CD4-positive, alpha-beta T cell treated with Interleukin-15 for 1 hour (primary cell): Measurements from ENCODE around the gene NOPCHAP1.
"Not testable (repeated sequence)": the region's sequence is repeated elsewhere in the genome, so short reads cannot be mapped to it uniquely, and the experiment has no call there.

Experiments
- DNase-seq: peaks from one replicate; pipeline ENCODE4 v3.0.0-alpha.2; 2020

Gene NOPCHAP1

GRCh38 chr12:104986022-104986941 lies at the start of gene NOPCHAP1:
NOPCHAP1 (plus strand) TSS chr12:104986316; CDS start chr12:104986353, 37 bp downstream.
- DNase-seq, result peak; percentile 74

DNA sequence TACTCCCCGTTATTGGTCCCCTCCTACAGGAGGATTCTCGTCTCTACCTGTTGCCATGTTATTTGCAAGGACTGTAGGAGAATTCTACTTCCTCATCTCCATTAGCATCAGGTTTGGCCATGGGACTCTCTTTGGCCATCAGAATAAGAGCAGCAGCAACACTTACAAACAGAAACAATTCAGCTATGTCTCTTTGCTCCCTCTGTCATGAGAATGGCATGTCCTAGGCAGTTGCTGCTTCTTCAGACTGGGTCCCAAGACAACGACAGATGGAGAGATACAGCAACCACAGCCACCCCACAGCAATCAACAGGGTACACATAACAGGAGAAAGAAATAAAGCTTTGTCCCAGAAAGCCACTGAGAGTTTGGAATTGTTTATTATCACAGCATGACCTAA lies 47.7 kb upstream of the NOPCHAP1 start:
- no peak for DNase-seq

- no peak for DNase-seq
These were observed 47.0 kb upstream of the NOPCHAP1 start for GRCh38 chr12:104939089-104939488.

- DNase-seq, result no peak
These were observed 44.7 kb upstream of the NOPCHAP1 start for GRCh38 chr12:104941454-104941853.

DNA sequence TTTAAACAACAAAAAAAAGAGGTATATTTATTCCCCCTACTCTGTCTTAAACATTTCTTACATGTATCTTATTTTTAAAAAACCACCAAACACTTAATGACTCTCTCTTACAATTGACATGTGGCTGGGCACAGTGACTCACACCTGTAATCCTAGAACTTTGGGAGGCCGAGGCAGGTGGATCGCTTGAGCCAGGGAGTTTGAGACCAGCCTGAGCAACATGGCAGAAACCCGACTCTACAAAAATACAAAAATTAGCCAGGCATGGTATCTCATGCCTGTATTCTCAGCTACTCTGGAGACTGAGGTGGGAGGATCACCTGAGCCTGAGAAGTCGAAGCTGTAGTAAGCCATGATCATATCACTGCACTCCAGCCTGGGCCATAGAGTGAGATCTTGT lies 44.0 kb upstream of the NOPCHAP1 start:
- DNase-seq, result no peak

GRCh38 chr12:104943401-104943800 lies 42.7 kb upstream of the NOPCHAP1 start:
- not testable (repeated sequence) for DNase-seq

DNA sequence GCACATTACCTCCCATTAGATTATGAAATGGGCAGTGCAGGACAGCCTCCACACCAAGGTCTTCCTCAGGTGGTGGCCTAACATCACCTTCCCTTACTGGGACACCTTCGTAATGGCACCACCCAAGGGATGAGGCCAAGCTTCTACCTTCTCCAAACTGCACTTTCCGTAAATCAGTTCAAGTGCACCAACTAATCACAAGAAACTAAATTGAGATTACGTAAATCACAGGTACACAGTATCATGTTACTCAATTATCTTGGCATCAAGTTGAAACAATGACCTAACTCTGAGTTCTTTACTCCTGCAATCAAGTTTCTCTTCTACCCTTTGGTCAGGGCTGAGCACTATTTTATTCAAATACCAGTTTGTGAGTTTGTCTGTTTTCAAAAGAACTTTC lies 41.9 kb upstream of the NOPCHAP1 start:
- DNase-seq, result no peak

- DNase-seq, result not testable (repeated sequence)
These were observed 37.4 kb upstream of the NOPCHAP1 start for GRCh38 chr12:104948716-104949115.

GRCh38 chr12:104951759-104952509 lies 34.2 kb upstream of the NOPCHAP1 start:
- no peak for DNase-seq

DNA sequence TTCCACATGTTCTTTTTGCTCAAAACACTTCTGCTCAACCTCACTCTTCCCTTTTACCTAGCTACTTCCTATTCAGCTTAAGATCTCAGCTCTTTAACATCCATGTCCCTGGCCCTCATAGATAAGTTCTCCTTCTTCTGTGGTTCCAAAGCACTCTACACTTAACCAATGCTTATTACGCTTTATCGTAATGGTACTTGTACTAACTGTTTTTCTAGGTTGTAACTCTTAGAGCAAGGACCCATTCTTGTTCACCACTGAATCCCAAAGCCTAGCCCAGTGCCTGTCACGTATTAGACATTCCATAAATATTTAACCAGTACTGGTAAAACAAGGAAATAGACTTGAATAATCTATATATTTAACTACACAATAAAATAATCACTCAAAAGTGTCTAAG lies 33.3 kb upstream of the NOPCHAP1 start:
- DNase-seq, result no peak

GRCh38 chr12:104953323-104953722 lies 32.8 kb upstream of the NOPCHAP1 start:
- no peak for DNase-seq

- no peak for DNase-seq
These were observed 30.4 kb upstream of the NOPCHAP1 start for GRCh38 chr12:104955703-104956102.

GRCh38 chr12:104956870-104957718 lies 29.0 kb upstream of the NOPCHAP1 start:
- no peak for DNase-seq

DNA sequence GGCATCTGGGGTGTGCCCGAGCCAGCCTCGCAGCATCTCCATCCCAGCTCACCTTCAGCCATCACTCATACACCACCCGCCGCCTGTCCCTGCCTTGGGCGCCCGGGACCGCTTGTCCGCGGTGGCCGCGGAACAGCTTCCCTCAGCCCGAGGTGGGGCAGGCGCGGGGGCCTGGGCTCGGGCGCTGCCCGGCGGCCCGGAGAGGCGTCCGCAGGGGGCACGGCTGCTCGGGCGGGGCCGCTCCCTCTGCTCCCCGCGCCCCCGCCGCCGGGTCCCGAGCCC lies 28.5 kb upstream of the NOPCHAP1 start:
- peak; percentile 18 for DNase-seq

DNA sequence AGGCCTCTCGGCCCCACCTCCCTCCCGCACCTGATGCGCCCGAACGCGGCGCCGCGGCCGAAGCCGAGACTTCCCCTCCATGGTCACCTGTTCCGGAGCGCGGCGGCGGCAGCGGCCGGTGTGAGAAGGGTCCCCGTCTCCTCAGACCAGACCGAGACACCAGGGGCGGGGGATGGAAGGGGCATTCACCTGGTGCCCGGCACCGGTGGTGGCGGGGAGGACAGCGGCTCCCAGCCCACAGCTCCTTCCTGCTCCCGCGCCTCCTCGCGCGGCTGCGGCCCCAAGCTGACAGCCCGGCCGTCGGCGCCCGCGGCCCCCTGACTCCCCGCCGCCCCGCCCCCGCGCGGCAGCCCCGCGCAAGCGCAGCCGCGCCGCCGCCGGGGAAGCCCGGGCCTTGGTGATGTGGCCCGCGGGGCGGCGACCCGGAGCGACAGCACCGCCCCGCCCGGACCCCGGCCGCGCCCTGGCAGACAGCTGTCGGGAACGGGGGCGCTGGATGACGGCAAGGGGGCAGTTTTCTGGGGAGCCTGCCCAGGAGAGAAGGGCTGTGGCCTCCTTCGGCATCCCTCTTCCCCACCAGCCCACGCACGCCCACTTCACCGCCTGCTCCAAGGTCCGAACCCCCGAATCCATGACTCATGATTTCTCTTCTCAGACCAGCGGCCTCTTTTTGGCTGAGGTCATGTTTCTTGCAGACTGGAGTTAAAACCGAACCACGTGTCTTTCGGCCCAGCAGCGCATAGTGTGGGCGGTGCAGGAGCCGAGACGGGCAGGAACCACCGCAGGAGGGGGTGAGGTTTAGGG lies 27.9 kb upstream of the NOPCHAP1 start, which contains the start of gene SLC41A2:
TSS of gene SLC41A2 (minus strand) at position 290 of the 804 bp plus-strand sequence. CDS start 29,763 bp downstream, outside the sequence.
- DNase-seq, result peak; percentile 85

DNA sequence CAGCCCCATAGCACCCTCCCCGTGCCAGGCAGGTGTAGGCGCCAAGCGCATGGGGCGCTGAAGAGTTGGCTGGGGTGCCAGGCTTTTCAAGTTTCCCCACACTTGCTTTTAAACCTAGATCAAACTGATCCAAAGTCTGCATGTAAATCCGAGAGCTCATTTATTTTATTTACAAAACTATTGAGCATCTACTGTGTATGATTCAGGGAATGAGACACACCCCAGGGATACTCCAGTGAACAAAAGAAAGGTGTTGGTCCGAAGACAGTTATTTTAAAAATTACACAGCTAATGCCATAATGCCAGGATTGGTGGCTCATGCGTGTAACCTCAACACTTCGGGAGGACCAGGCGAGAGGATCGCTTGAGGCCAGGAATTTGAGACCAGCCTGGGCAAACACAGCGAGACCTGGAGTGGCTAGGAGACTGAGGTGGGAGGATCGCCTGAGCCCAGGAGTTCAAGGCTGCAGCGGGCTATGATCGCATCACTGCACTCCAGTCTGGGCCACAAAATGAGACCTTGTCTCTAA lies 27.2 kb upstream of the NOPCHAP1 start:
- no peak for DNase-seq

DNA sequence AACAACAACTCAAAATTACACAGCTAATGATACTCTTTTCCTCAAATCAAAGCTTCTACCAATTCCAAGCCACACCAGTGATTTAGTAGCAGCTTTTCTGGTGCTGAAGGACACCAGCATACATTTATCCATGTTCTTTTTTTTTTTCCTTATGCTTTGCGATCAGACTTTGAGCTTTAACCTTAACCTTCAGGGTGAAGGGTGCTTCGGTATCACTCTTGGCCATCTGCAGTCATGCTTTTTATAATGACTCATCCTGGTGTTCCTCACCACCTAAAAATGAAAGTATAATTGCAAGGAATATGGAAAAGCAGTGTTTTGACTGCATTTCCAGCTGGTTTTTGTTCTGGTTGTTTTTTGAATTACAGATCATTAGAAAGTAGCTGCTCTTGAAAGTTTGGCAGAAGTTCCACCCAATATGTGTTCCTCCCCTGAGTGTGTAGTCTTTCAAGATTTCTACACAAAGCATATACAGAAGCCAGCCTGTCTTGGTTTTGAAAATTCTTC lies 26.7 kb upstream of the NOPCHAP1 start:
- DNase-seq, result no peak

DNA sequence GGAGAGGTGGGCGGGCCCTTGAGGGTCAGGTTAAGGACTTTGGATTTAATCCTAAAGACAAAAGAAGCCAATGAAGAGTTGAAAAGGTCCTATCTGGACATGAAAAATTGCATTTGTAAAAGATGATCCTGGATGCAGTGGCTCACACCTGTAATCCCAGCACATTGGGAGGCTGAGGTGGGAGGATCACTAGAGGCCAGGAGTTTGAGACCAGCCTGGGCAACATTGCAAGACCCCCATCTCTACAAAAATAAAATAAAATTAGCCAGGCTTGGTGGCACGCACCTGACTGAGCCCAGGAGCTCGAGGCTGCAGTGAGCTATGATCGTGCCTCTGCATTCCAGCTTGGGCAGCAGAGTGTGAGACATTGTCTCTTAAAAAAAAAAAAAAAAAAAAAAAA lies 25.7 kb upstream of the NOPCHAP1 start:
- no peak for DNase-seq

GRCh38 chr12:104963757-104964156 lies 22.4 kb upstream of the NOPCHAP1 start:
- DNase-seq, result no peak

GRCh38 chr12:104964167-104964855 lies 21.8 kb upstream of the NOPCHAP1 start:
- DNase-seq, result no peak

GRCh38 chr12:104964856-104965205 lies 21.3 kb upstream of the NOPCHAP1 start:
- no peak for DNase-seq
